Mammary epithelial cell (primary cell): Measurements from ENCODE around the gene GPR146.

Experiments
- EZH2 ChIP-seq: IDR thresholded peaks from 2 replicates; pipeline ENCODE4 v1.6.1; 2012; ENCODE audit warnings: low read length, inconsistent platforms, borderline replicate concordance
- TF ChIP-seq, protein P1 (sequence below), 2 donors: IDR thresholded peaks in 1 of 2; conservative IDR thresholded peaks in 1 of 2; 2 replicates each; pipeline ENCODE4 v1.5.1; 2011 to 2012; ENCODE audit warnings: inconsistent platforms in 2 of 2, low read length in 2 of 2, mild to moderate bottlenecking in 2 of 2, control low read depth in 1 of 2, low read depth in 1 of 2; ENCODE audit not compliant: insufficient read depth in 1 of 2; ENCODE audit errors: extremely low read depth in 1 of 2

DNA sequence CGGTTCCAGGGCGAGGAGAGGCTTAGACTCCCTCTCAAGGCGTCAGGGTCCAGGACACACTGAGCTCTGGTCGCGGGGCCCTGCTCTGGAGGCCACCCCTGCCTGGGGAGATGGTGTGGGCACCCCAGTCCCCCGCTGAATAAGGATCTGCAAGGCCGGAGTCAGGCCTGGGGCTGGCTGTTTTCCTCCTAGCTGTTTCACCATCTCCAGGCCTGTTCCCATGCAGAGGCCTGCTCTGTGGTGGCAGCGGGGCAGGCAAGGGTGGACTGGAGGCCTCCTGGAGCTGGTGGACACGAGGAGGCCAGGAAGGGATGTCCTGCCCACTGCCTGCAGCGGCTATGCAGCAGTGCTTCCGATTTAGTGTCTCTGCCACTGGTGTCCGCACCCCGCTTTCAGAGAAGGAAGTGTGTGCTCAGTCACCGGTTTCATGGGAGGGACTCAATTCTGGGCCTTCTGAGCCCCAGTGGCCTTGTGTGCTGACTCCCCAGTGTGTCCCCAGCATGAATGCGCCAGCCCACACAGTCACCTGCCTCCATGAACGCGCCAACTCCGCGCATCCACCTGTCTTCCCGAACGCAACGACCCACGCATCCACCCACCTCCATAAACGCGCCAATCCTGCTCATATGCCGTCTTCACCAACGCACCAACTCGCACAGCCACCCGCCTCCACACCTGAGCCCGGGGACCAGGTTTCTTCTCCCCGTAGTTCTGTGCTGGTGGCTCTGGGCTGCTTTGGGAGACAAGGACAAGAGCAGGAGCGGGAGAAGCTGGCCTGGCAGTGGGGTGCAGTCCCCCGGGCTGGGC is 14.5 kb upstream of the GPR146 start:
- TF ChIP-seq, protein P1, sequence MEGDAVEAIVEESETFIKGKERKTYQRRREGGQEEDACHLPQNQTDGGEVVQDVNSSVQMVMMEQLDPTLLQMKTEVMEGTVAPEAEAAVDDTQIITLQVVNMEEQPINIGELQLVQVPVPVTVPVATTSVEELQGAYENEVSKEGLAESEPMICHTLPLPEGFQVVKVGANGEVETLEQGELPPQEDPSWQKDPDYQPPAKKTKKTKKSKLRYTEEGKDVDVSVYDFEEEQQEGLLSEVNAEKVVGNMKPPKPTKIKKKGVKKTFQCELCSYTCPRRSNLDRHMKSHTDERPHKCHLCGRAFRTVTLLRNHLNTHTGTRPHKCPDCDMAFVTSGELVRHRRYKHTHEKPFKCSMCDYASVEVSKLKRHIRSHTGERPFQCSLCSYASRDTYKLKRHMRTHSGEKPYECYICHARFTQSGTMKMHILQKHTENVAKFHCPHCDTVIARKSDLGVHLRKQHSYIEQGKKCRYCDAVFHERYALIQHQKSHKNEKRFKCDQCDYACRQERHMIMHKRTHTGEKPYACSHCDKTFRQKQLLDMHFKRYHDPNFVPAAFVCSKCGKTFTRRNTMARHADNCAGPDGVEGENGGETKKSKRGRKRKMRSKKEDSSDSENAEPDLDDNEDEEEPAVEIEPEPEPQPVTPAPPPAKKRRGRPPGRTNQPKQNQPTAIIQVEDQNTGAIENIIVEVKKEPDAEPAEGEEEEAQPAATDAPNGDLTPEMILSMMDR (conservative IDR thresholded peaks at IDR 0.05 in 1 of 2, IDR thresholded peaks at IDR 0.05 in 1 of 2; ENCODE audit: extremely low read depth in 1 of 2, insufficient read depth in 1 of 2, low read depth in 1 of 2, low read length in 2 of 2), result no peak
- TF ChIP-seq EZH2, result no peak
